K562 (cell line): ENCODE measurements around the gene NTRK2.

Source experiments
- CEBPB ChIP-seq: fragments of 450-650 bp; IDR thresholded peaks from 2 replicates; pipeline ENCODE4 v1.6.1; 2016; ENCODE audit warnings: missing genetic modification characterization, missing compliant biosample characterization
- MXI1 ChIP-seq: IDR thresholded peaks from 2 replicates; pipeline ENCODE4 v1.6.1; 2011; ENCODE audit warnings: low read depth, mild to moderate bottlenecking, improper control_type of control experiment, low read length
- RCOR1 ChIP-seq, 2 experiments: IDR thresholded peaks; 2 replicates each; pipeline ENCODE4 v1.6.1; 2012; ENCODE audit warnings: low read depth in 2 of 2, low read length in 2 of 2, borderline replicate concordance in 1 of 2, improper control_type of control experiment in 1 of 2
- SREBF2 ChIP-seq: sonication (generic); formaldehyde crosslinking; IDR thresholded peaks from 2 replicates; pipeline ENCODE4 v1.4.0; 2020; ENCODE audit warnings: mild to moderate bottlenecking, missing genetic modification reagents
- SRF ChIP-seq, 2 experiments: fragments of 250-450, 450-650 bp in 1 of 2; sonication (Bioruptor Pico) in 1 of 2; sonication (generic) in 1 of 2; formaldehyde crosslinking; IDR thresholded peaks; 2 replicates each; pipeline versions ENCODE4 v1.5.0 to v1.5.1; 2020 to 2022; ENCODE audit warnings: mild to moderate bottlenecking in 1 of 2, missing genetic modification reagents in 1 of 2
- TF ChIP-seq, protein P1 (sequence below), 3 experiments: IDR thresholded peaks in 2 of 3; conservative IDR thresholded peaks in 1 of 3; 2 replicates each; pipeline ENCODE4 v1.5.1; 2011 to 2012; ENCODE audit warnings: low read length in 3 of 3, mild to moderate bottlenecking in 3 of 3, control low read depth in 2 of 3, improper control_type of control experiment in 1 of 3, inconsistent platforms in 1 of 3, low read depth in 1 of 3, mixed read lengths in 1 of 3, moderate library complexity in 1 of 3; ENCODE audit not compliant: insufficient read depth in 2 of 3

DNA sequence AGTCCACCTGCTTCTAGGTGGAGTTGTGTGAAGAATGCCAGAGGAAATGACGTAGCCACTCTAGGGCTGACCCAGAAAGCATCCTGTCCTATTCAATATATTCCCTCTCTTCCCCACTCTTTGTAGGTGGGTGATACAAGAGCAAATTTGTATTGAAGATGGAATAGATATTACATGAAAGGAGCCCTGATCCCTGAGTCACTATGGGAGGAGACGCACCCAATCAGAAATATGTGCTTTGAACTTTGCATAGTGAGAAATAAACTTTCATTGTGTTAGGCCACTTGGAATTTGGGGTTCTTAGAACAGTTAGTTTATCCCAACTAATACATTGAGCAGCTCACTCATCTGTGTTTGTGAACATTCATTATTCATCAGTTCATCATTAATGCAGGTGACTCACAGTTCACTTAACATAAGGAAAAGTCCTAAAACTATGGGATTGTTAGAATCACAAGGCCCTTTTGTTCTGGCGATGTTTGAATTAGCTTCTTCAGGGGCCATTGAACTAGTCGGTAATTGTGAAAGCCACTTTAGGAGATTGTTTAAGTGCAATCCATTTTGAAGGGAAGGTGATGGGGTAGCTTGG is 26.9 kb upstream of the NTRK2 start:
- TF ChIP-seq SREBF2 (CRISPR knock-in tag) (no peak), SRF (CRISPR knock-in tag; IDR thresholded peaks at IDR 0.05) (no peak), CEBPB (tag) (no peak), MXI1 (no peak), RCOR1 (IDR thresholded peaks at IDR 0.05; ENCODE audit: borderline replicate concordance in 1 of 2, low read depth in 2 of 2, low read length in 2 of 2) (no peak)
- TF ChIP-seq, protein P1, sequence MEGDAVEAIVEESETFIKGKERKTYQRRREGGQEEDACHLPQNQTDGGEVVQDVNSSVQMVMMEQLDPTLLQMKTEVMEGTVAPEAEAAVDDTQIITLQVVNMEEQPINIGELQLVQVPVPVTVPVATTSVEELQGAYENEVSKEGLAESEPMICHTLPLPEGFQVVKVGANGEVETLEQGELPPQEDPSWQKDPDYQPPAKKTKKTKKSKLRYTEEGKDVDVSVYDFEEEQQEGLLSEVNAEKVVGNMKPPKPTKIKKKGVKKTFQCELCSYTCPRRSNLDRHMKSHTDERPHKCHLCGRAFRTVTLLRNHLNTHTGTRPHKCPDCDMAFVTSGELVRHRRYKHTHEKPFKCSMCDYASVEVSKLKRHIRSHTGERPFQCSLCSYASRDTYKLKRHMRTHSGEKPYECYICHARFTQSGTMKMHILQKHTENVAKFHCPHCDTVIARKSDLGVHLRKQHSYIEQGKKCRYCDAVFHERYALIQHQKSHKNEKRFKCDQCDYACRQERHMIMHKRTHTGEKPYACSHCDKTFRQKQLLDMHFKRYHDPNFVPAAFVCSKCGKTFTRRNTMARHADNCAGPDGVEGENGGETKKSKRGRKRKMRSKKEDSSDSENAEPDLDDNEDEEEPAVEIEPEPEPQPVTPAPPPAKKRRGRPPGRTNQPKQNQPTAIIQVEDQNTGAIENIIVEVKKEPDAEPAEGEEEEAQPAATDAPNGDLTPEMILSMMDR (IDR thresholded peaks at IDR 0.05 in 2 of 3, conservative IDR thresholded peaks at IDR 0.05 in 1 of 3; ENCODE audit: insufficient read depth in 2 of 3, low read depth in 1 of 3, low read length in 3 of 3), result no peak
